Cardiac septum (tissue), 1 donor: ENCODE measurements around the gene GLCCI1. TPM values are rescaled to one million over a fixed set of nuclear protein-coding genes. Genes with fewer than 3 reads are reported as not detected.

Source experiments
- DNase-seq: peaks from one replicate; pipeline ENCODE4 v3.0.0-alpha.2; 2020; ENCODE audit warnings: low spot score
- intact Hi-C: fragments of 100-400 bp; cut with DNase I; formaldehyde crosslinking; loops from one replicate; pipeline ENCODE4 v1.14.0; 2022
- total RNA-seq: library from RNA; stranded (reverse); fragmentation: NEBNext Ultra II Directional; extraction: Animal tissue kit (Norgen Biotek cat#: 25700); gene quantifications from one replicate; pipeline ENCODE4 v1.2.1, GENCODE V29; 2021
- donor health status: DM: no; HTN: no; CAD: no.

The GLCCI1 gene
- total RNA-seq, 1 donor from 2014 or later = 5.1 TPM

GRCh38 chr7:8115547-8116402, 147.2 kb downstream of the GLCCI1 start:
- DNase-seq = no peak
- intact Hi-C loops = no loop called here

- no peak for DNase-seq
- intact Hi-C loops = no loop called here
Measured at GRCh38 chr7:8117195-8117594, 148.6 kb downstream of the GLCCI1 start.

- intact Hi-C loops = no loop called here
- no peak for DNase-seq
Measured at GRCh38 chr7:8119262-8119661, 150.7 kb downstream of the GLCCI1 start.

- DNase-seq = no peak
- intact Hi-C loops = no loop called here
Measured at GRCh38 chr7:8120390-8121058, 151.9 kb downstream of the GLCCI1 start.

DNA sequence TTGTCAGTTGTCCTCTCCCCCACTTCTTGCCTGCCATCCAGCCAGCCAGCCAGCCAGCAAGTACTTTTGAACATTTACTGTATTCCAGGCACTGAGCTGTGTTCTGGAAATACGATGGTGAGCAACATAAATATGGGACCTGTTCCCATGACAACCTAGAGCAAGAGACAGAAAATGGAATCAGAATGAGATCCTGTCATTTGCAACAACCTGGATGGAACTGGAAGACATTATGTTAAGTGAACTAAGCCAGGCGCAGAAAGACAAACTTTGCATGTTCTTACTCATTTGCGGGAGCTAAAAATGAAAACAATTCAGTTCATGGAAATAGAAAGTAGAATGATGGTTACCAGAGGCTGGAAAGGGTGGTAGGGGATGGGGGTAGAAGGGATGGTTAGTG, 152.6 kb downstream of the GLCCI1 start:
- intact Hi-C loops = no loop called here
- no peak for DNase-seq

- DNase-seq = no peak
- intact Hi-C loops = no loop called here
Measured at GRCh38 chr7:8125680-8126444, 157.3 kb downstream of the GLCCI1 start.

- intact Hi-C loops = no loop called here
- DNase-seq = no peak
Measured at GRCh38 chr7:8126601-8127167, 158.1 kb downstream of the GLCCI1 start.

- intact Hi-C loops = no loop called here
- no peak for DNase-seq
Measured at GRCh38 chr7:8128449-8129317, 160.1 kb downstream of the GLCCI1 start.

GRCh38 chr7:8129318-8129659, 160.7 kb downstream of the GLCCI1 start:
- no peak for DNase-seq
- intact Hi-C loops = no loop called here

DNA sequence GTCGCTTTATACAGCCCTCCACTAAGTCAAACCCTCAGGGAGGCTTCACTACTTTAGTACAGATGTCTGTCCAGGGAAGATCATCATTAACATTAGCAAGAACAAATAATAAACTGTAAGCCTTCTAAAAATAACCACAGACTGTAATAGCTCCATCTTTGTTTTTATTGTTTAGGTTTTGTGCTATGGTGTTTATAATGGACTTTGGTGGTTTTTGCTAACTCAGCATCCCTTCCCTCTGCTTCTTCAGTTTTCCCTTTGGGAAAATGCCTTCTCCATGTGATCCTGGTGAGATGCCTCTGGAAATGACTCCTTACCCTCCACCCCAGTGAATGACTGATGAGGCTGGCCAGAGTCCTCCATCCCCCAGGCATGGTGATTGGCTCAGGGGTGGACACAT, 162.1 kb downstream of the GLCCI1 start:
- no peak for DNase-seq
- intact Hi-C loops = no loop called here

- no peak for DNase-seq
- intact Hi-C loops = no loop called here
Measured at GRCh38 chr7:8131694-8132605, 163.4 kb downstream of the GLCCI1 start.

GRCh38 chr7:8133188-8133848, 164.7 kb downstream of the GLCCI1 start:
- no peak for DNase-seq
- intact Hi-C loops = no loop called here

DNA sequence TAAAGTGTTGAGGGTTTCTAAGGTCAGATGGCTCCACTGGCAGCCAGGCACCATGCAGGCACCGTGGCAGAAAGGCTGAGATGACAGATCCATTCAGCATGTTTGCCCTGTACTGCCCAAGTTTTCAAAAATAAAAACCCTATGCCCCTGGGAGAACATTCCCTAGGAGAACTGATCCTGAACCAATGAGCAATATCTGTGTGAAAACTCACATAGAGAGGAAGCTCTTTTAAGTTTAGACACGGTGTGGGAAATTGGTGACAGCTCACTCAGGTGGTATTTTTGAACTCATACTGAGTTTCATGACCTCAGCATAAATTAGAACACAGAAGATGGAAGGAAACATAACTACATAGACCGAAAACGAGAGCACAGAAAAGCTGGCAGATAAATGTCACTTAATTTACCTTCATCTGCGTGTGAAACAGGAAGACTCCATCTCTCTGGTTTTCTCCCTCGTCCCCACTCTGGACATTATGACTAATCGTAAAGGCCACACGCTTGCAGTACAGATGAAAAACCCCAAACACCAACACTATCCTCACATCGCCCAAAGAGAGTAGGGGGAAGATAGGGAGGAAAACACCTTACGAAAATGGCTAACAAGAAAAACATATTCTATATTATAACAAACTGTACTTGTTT, 165.6 kb downstream of the GLCCI1 start:
- DNase-seq = no peak
- intact Hi-C loops = no loop called here

- no peak for DNase-seq
- intact Hi-C loops = no loop called here
Measured at GRCh38 chr7:8135417-8135816, 166.8 kb downstream of the GLCCI1 start.

GRCh38 chr7:8136051-8136730, 167.6 kb downstream of the GLCCI1 start:
- intact Hi-C loops = no loop called here
- DNase-seq = no peak
